Heart right ventricle (tissue), 16 donors: ENCODE data around the gene MRFAP1. TPM values are rescaled to one million over a fixed set of nuclear protein-coding genes. Genes with fewer than 3 reads are reported as not detected.

Experiments used
- ATAC-seq, 8 donors: fragments of 200-7000 bp; cut with Tn5 transposase; one replicate each; pipeline ENCODE4 v1.9.1; 2020; ENCODE audit warnings: mild to moderate bottlenecking in 8 of 8, moderate library complexity in 8 of 8, moderate number of reproducible peaks in 1 of 8
- DNase-seq, 2 donors: peaks; one replicate each; pipeline ENCODE4 v3.0.0-alpha.2; 2020
- H3K27ac ChIP-seq, 10 donors: fragments of 200-600 bp; sonication (generic) in 2 of 10; one replicate each; pipeline versions ENCODE4 v1.5.0 to v1.8.0; 2020 to 2022; ENCODE audit warnings: mild to moderate bottlenecking in 3 of 10
- H3K27me3 ChIP-seq, 7 donors: fragments of 200-600 bp; one replicate each; pipeline ENCODE4 v1.8.0; 2021 to 2022; ENCODE audit warnings: mild to moderate bottlenecking in 2 of 7
- H3K36me3 ChIP-seq, 9 donors: fragments of 200-600 bp; sonication (generic) in 1 of 9; one replicate each; pipeline versions ENCODE4 v1.5.0 to v1.8.0; 2020 to 2022; ENCODE audit warnings: mild to moderate bottlenecking in 2 of 9
- H3K4me1 ChIP-seq, 9 donors: fragments of 200-600 bp; sonication (generic) in 1 of 9; one replicate each; pipeline versions ENCODE4 v1.5.0 to v1.8.0; 2020 to 2022; ENCODE audit warnings: mild to moderate bottlenecking in 4 of 9
- H3K4me3 ChIP-seq, 10 donors: fragments of 200-600 bp; sonication (generic) in 2 of 10; one replicate each; pipeline versions ENCODE4 v1.5.0 to v1.8.0; 2020 to 2022; ENCODE audit warnings: mild to moderate bottlenecking in 7 of 10, moderate library complexity in 2 of 10
- H3K9me3 ChIP-seq, 11 donors: fragments of 200-600 bp in 10 of 11; sonication (generic) in 2 of 11; one replicate each; pipeline versions ENCODE4 v1.5.0 to v1.8.0; 2013 to 2022; ENCODE audit warnings: mild to moderate bottlenecking in 2 of 11, control low read depth in 1 of 11, moderate library complexity in 1 of 11
- CTCF ChIP-seq, 9 donors: fragments of 200-600 bp; sonication (generic) in 2 of 9; IDR thresholded peaks; one replicate each; pipeline versions ENCODE4 v1.5.0 to v1.8.0; 2021 to 2022; ENCODE audit warnings: antibody characterized with exemption in 9 of 9, mild to moderate bottlenecking in 5 of 9, moderate library complexity in 1 of 9
- WGBS, 2 donors: extraction: QIAGEN DNeasy Blood & Tissue Kit; methylation state at CpG; one replicate each; pipeline ENCODE4 v1.1.7; 2013; ENCODE audit warnings: inconsistent platforms in 1 of 2; 5-methylcytosine and 5-hydroxymethylcytosine counted together
- intact Hi-C, 10 donors: fragments of 100-400 bp; cut with DNase I; formaldehyde crosslinking; loops; one replicate each; pipeline versions ENCODE4 v1.11.1 to v1.14.2; 2022
- polyA plus RNA-seq, 2 donors: library from polyadenylated mRNA; stranded (reverse); fragments of 200-250 nt; gene quantifications; one replicate each; pipeline ENCODE4 v1.2.3, GENCODE V29; 2013
- total RNA-seq, 10 donors: library from RNA; stranded (reverse); fragmentation: NEBNext Ultra II Directional in 3 of 10; extraction: Animal tissue kit (Norgen Biotek cat#: 25700) in 3 of 10; gene quantifications; one replicate each; pipeline versions ENCODE4 v1.2.1 to v1.2.4, GENCODE V29; 2021 to 2023
- donor health status: Arrhythmogenic right ventricular cardiomyopathy.
- donor health status: ischemic (EF 13 %, LVEDD 7.1; RV severe dilation, severe dysfunction).
- donor health status: healthy with polysubstance abuse.
- donor health status: DM: no; HTN: yes; CAD: no.
- donor health status: DM: no; HTN: no; CAD: no.
- donor health status: ischemic (EF 25% LVEDD 6.9; RV normal size, moderate dysfunction).
- donor health status: ischemic (EF 25% LVEDD 5.7; RV mildly dilated, moderate dysfunction).
- donor health status: healthy.
- donor health status: DM: yes; HTN: yes; CAD: no.
- donor health status: Ischemic cardiomyopathy.
- donor health status: ischemic (EF 35%, LVEDD 5.7; RV mildly dilated, moderate dysfunction).
- donor health status: nonischemic (EF 11% LVEDD 7.7; RV severe dilation, severe dysfunction).
- donor health status: DM: yes; HTN: yes; CAD: no.
- donor health status: PGD.
- donor health status: ischemic (EF 29% LVEDD 5.4; RV normal size, mild dysfunction).
- donor health status: nonischemic (EF 23%, LVEDD 6.1; RV moderate dilation, normal function).

The MRFAP1 gene
- total and polyA plus RNA-seq, 12 donors: 163 to 445 (median 248) TPM

- Histone ChIP-seq H3K36me3 (peaks cover 0 to 4% (median 0%) of the 10 kb centered on the region in 9 donors), H3K27ac (no peak overlapping the region), H3K4me3 (no peak overlapping the region), H3K27me3 (no peaks in the 10 kb centered on the region), H3K4me1 (peaks cover 0 to 14% (median 13%) of the 10 kb centered on the region in 9 donors), H3K9me3 (peaks cover 0 to 7% (median 0%) of the 10 kb centered on the region in 11 donors)
- no peak for ATAC-seq
- intact Hi-C loops: no loop called here
- 86 to 91% methylated on average over 9 of the region's 9 CpGs for WGBS, 2 donors
- no peak for DNase-seq
- TF ChIP-seq CTCF (IDR thresholded peaks at IDR 0.05): peak in 1 of 9 donors; percentile 8
These were observed 40.7 kb downstream of the MRFAP1 start for GRCh38 chr4:6681191-6681590.

DNA sequence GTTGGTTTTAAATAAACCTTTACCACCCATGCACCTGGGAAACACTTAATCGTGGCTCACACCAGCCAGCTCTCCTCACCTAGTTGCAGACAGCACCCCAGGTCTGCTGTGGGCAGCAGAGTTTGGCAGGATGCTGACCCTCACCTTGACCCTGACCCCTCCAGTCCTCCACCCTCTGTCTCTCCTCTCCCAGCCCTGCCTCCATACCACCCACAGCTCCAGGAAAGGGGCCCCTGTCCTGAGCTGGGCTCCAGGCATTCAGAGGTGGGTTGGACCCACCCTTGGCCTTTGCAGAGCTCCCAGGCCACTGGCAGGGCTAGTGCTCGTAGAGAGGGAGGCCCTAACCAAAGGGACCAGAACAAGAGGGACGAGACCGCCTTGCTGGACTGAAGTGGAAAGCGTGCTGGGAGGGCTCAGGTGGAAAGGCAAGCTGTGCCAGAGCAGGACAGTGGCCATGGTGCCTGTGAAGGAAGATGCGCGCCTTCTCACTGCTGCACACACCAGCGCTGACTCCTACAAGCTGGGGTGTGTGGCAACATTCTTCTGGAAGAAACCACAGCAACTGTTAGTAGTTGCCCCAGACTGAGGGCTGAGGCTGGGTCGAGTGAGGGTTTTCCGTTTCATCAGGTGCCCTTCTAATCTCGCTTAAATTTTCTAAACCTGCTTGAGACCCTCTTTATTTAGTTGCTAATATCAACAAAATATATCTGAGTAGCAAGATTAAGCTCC is 42.5 kb downstream of the MRFAP1 start:
- ATAC-seq: no peak
- TF ChIP-seq CTCF (IDR thresholded peaks at IDR 0.05): no peak

DNA sequence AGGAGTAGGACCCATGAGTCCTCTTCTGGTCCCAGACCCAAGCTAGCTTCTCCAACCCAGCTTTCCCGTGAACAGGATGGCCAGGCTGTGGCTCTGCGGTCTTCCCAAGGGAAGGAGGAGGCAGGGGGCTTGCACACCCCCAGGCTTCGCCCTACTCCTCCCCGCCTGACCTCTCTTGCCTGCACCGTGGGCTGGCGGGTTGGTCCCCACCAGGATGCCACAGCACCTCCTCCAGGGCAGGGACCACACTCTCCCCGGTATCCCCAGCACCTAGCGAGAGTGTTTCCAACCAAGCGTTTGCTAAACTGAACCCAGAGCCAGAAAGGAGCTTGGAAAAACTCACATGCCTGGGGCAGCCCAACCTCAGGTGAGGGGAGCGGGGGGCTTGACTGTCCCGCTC is 44.2 kb downstream of the MRFAP1 start:
- H3K4me1 ChIP-seq: peaks cover 0 to 22% (median 0%) of the 10 kb centered on the region in 9 donors
- DNase-seq (no peak), ATAC-seq (no peak)
- no peak overlapping the region for H3K4me3 ChIP-seq
- intact Hi-C loops: no loop called here
- H3K27ac ChIP-seq: no peak overlapping the region
- H3K36me3 ChIP-seq: no peaks in the 10 kb centered on the region
- peaks cover 0 to 7% (median 0%) of the 10 kb centered on the region in 11 donors for H3K9me3 ChIP-seq
- no peak for TF ChIP-seq CTCF (IDR thresholded peaks at IDR 0.05)
- no peaks in the 10 kb centered on the region for H3K27me3 ChIP-seq
- WGBS, 2 donors: 88 to 90% methylated on average over 11 of the region's 11 CpGs

More for the DNA sequence above, 42.5 kb downstream of the MRFAP1 start:
- Histone ChIP-seq H3K36me3 (no peaks in the 10 kb centered on the region), H3K4me1 (peaks cover 0 to 6% (median 0%) of the 10 kb centered on the region in 9 donors), H3K27me3 (no peaks in the 10 kb centered on the region), H3K9me3 (peaks cover 0 to 7% (median 0%) of the 10 kb centered on the region in 11 donors), H3K4me3 (no peak overlapping the region), H3K27ac (no peak overlapping the region)
- WGBS, 2 donors: 78 to 91% methylated on average over 11 of the region's 11 CpGs
- intact Hi-C loops: no loop called here
- no peak for DNase-seq

- Histone ChIP-seq H3K4me3 (no peak overlapping the region), H3K27me3 (no peaks in the 10 kb centered on the region), H3K9me3 (no peaks in the 10 kb centered on the region), H3K36me3 (no peaks in the 10 kb centered on the region), H3K27ac (no peak overlapping the region), H3K4me1 (peaks cover 0 to 35% (median 0%) of the 10 kb centered on the region in 9 donors)
- intact Hi-C loops: no loop called here
- no peak for DNase-seq
- no peak for ATAC-seq
- 62 to 75% methylated on average over 4 of the region's 4 CpGs for WGBS, 2 donors
- TF ChIP-seq CTCF (IDR thresholded peaks at IDR 0.05): no peak
These were observed 45.8 kb downstream of the MRFAP1 start for GRCh38 chr4:6686104-6686787.
